ENCODE data around the gene HEBP2.

Gene HEBP2

GRCh38 chr6:138430361-138431145 lies 26.5 kb downstream of the HEBP2 start:
- no peak for TF ChIP-seq CTCF (IDR thresholded peaks at IDR 0.05; ENCODE audit: low read depth, low read length, missing control alignments)
- no peak overlapping the region for H3K4me3 ChIP-seq (ENCODE audit: low read depth, low read length)
- no peak for DNase-seq (ENCODE audit: low read depth)

GRCh38 chr6:138431256-138432062 lies 27.4 kb downstream of the HEBP2 start:
- TF ChIP-seq CTCF (IDR thresholded peaks at IDR 0.05; ENCODE audit: low read depth, low read length, missing control alignments), result no peak

GRCh38 chr6:138432063-138432356 lies 28.0 kb downstream of the HEBP2 start:
- no peak for TF ChIP-seq CTCF (IDR thresholded peaks at IDR 0.05; ENCODE audit: low read depth, low read length, missing control alignments)
- H3K4me3 ChIP-seq (ENCODE audit: low read depth, low read length), result no peak overlapping the region
- DNase-seq (ENCODE audit: low read depth), result no peak

More at GRCh38 chr6:138431256-138432062, 27.4 kb downstream of the HEBP2 start:
- H3K4me3 ChIP-seq (ENCODE audit: low read depth, low read length), result no peak overlapping the region
- no peak for DNase-seq (ENCODE audit: low read depth)

GRCh38 chr6:138434096-138434495 lies 30.1 kb downstream of the HEBP2 start:
- no peak for DNase-seq (ENCODE audit: low read depth)
- TF ChIP-seq CTCF (IDR thresholded peaks at IDR 0.05; ENCODE audit: low read depth, low read length, missing control alignments), result no peak
- H3K4me3 ChIP-seq (ENCODE audit: low read depth, low read length), result no peak overlapping the region

GRCh38 chr6:138434925-138435324 lies 30.9 kb downstream of the HEBP2 start:
- DNase-seq (ENCODE audit: low read depth), result no peak
- H3K4me3 ChIP-seq (ENCODE audit: low read depth, low read length), result no peak overlapping the region
- TF ChIP-seq CTCF (IDR thresholded peaks at IDR 0.05; ENCODE audit: low read depth, low read length, missing control alignments), result no peak

- H3K4me3 ChIP-seq (ENCODE audit: low read depth, low read length), result no peak overlapping the region
- TF ChIP-seq CTCF (IDR thresholded peaks at IDR 0.05; ENCODE audit: low read depth, low read length, missing control alignments), result no peak
- DNase-seq (ENCODE audit: low read depth), result no peak
These were observed 35.5 kb downstream of the HEBP2 start for GRCh38 chr6:138439546-138439945.
